Measurements from ENCODE around the gene KRT83. TPM values are rescaled to one million over a fixed set of nuclear protein-coding genes. Genes with fewer than 3 reads are reported as not detected.

Gene KRT83
- not detected for total RNA-seq (2021; fragmentation: NEBNext Ultra II Directional; extraction: Animal tissue kit (Norgen Biotek cat#: 25700))
- long read RNA-seq = 0 reads

- no peaks in the 10 kb centered on the region for H3K4me1 Mint-ChIP-seq (ENCODE audit: low read depth)
- no peak for DNase-seq
- no peaks in the 10 kb centered on the region for H3K9me3 Mint-ChIP-seq
- no peak within 1 kb of the TSS for H3K4me3 Mint-ChIP-seq
- H3K27me3 Mint-ChIP-seq (ENCODE audit: insufficient read depth) = peaks cover 36% of the 10 kb centered on the region
- H3K27ac Mint-ChIP-seq = no peak within 1 kb of the TSS
- no peak for TF ChIP-seq CTCF (IDR thresholded peaks at IDR 0.05)
- H3K36me3 Mint-ChIP-seq (ENCODE audit: low read depth) = no peaks in the 10 kb centered on the region
Measured at GRCh38 chr12:52320784-52321400, at the start of gene KRT83. TSS of gene KRT83 (minus strand) at chr12:52321398. CDS start at chr12:52321335, 63 bp downstream.

- Mint-ChIP-seq H3K27ac (no peak overlapping the region), H3K36me3 (ENCODE audit: low read depth) (no peaks in the 10 kb centered on the region), H3K4me1 (ENCODE audit: low read depth) (peaks cover 13% of the 10 kb centered on the region; the same call in 1 of the 2 replicates), H3K27me3 (ENCODE audit: insufficient read depth) (peaks cover 32% of the 10 kb centered on the region), H3K9me3 (no peaks in the 10 kb centered on the region), H3K4me3 (no peak overlapping the region)
- no peak for TF ChIP-seq CTCF (IDR thresholded peaks at IDR 0.05)
- no peak for DNase-seq
Measured at GRCh38 chr12:52369809-52370208, 48.6 kb upstream of the KRT83 start.

GRCh38 chr12:52369211-52369610 is 48.0 kb upstream of the KRT83 start:
- no peak for DNase-seq
- Mint-ChIP-seq H3K36me3 (ENCODE audit: low read depth) (no peaks in the 10 kb centered on the region), H3K27me3 (ENCODE audit: insufficient read depth) (peaks cover 32% of the 10 kb centered on the region), H3K9me3 (no peaks in the 10 kb centered on the region), H3K27ac (no peak overlapping the region), H3K4me1 (ENCODE audit: low read depth) (peaks cover 13% of the 10 kb centered on the region; the same call in 1 of the 2 replicates), H3K4me3 (no peak overlapping the region)
- no peak for TF ChIP-seq CTCF (IDR thresholded peaks at IDR 0.05)

DNA sequence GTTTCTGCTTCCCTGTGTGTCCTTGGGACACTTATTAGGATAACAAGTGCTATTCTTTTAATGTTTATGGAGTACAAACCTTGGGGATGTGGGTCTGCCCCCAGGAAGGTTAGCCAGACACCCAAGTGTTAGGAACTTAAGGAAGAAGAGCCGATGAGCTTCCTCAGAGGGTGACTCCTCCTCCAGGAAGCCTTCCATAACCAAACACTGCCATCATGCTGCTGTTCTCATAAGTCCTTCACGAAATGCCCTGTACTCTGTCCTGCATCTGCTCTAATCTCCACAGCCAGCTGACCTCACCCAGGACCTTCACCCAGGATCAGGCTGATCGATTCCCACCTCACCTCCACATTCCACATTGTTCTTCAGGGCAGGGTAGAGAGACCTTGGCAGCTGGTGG is 47.3 kb upstream of the KRT83 start:
- TF ChIP-seq CTCF (IDR thresholded peaks at IDR 0.05) = no peak
- DNase-seq = no peak
- no peak overlapping the region for H3K4me3 Mint-ChIP-seq
- peaks cover 13% of the 10 kb centered on the region; the same call in 1 of the 2 replicates for H3K4me1 Mint-ChIP-seq (ENCODE audit: low read depth)
- no peak overlapping the region for H3K27ac Mint-ChIP-seq
- H3K36me3 Mint-ChIP-seq (ENCODE audit: low read depth) = no peaks in the 10 kb centered on the region
- H3K27me3 Mint-ChIP-seq (ENCODE audit: insufficient read depth) = peaks cover 34% of the 10 kb centered on the region
- no peaks in the 10 kb centered on the region for H3K9me3 Mint-ChIP-seq

- Mint-ChIP-seq H3K27ac (no peak overlapping the region), H3K36me3 (ENCODE audit: low read depth) (no peaks in the 10 kb centered on the region), H3K9me3 (no peaks in the 10 kb centered on the region), H3K4me3 (no peak overlapping the region), H3K27me3 (ENCODE audit: insufficient read depth) (peaks cover 34% of the 10 kb centered on the region), H3K4me1 (ENCODE audit: low read depth) (peaks cover 13% of the 10 kb centered on the region; the same call in 1 of the 2 replicates)
- DNase-seq = no peak
- no peak for TF ChIP-seq CTCF (IDR thresholded peaks at IDR 0.05)
Measured at GRCh38 chr12:52367876-52368275, 46.7 kb upstream of the KRT83 start.
